Osteoblast (primary cell): ENCODE data around the gene TCF4. TPM values are rescaled to one million over a fixed set of nuclear protein-coding genes. Genes with fewer than 3 reads are reported as not detected.

Source experiments
- DNase-seq: peaks from one replicate; pipeline ENCODE4 v3.0.0; 2011; ENCODE audit warnings: low spot score, mixed read lengths; ENCODE audit not compliant: insufficient read length; ENCODE audit errors: missing footprints
- H2AFZ ChIP-seq: 2 replicates; pipeline ENCODE4 v1.6.0; 2011; ENCODE audit warnings: mild to moderate bottlenecking, low read length
- H3K27ac ChIP-seq: 2 replicates; pipeline ENCODE4 v1.5.1; 2011; ENCODE audit warnings: mild to moderate bottlenecking, low read depth, low read length, moderate library complexity
- H3K27me3 ChIP-seq: 2 replicates; pipeline ENCODE4 v1.6.0; 2012; ENCODE audit warnings: mild to moderate bottlenecking, control low read depth, inconsistent platforms, low read length, moderate library complexity; ENCODE audit not compliant: insufficient read depth
- H3K36me3 ChIP-seq: 2 replicates; pipeline ENCODE4 v1.5.1; 2011; ENCODE audit warnings: mild to moderate bottlenecking, low read length, control low read depth, moderate library complexity; ENCODE audit not compliant: insufficient read depth
- H3K4me1 ChIP-seq: 2 replicates; pipeline ENCODE4 v1.5.1; 2011; ENCODE audit warnings: mild to moderate bottlenecking, low read length, control low read depth, moderate library complexity; ENCODE audit not compliant: insufficient read depth
- H3K4me2 ChIP-seq: 2 replicates; pipeline ENCODE4 v1.6.0; 2011; ENCODE audit warnings: mild to moderate bottlenecking, low read length; ENCODE audit not compliant: insufficient read depth
- H3K4me3 ChIP-seq: fragments of 200-600 bp; sonication (generic); 3 replicates; pipeline ENCODE4 v1.5.1; 2012; ENCODE audit warnings: mild to moderate bottlenecking, low read length, inconsistent platforms; ENCODE audit not compliant: insufficient read depth
- H3K79me2 ChIP-seq: 2 replicates; pipeline ENCODE4 v1.6.0; 2012; ENCODE audit warnings: mild to moderate bottlenecking, low read length, control low read depth, inconsistent platforms; ENCODE audit not compliant: insufficient read depth
- H3K9me3 ChIP-seq: 2 replicates; pipeline ENCODE4 v1.5.1; 2011; ENCODE audit warnings: low read depth, low read length, control low read depth
- H4K20me1 ChIP-seq: 2 replicates; pipeline ENCODE4 v1.6.0; 2012; ENCODE audit warnings: mild to moderate bottlenecking, low read length, control low read depth; ENCODE audit not compliant: insufficient read depth
- total RNA-seq: library from RNA; depleted of rRNA; stranded (reverse); fragments of >200 nt; gene quantifications from 2 replicates; pipeline ENCODE4 v1.2.3, GENCODE V29; 2012
- TF ChIP-seq, protein P1 (sequence below): IDR thresholded peaks from 2 replicates; pipeline ENCODE4 v1.5.1; 2011; ENCODE audit warnings: mild to moderate bottlenecking, low read depth, low read length, moderate library complexity; ENCODE audit errors: extremely low read depth

The TCF4 gene
- total RNA-seq, 1 donor = 87.2 TPM

DNA sequence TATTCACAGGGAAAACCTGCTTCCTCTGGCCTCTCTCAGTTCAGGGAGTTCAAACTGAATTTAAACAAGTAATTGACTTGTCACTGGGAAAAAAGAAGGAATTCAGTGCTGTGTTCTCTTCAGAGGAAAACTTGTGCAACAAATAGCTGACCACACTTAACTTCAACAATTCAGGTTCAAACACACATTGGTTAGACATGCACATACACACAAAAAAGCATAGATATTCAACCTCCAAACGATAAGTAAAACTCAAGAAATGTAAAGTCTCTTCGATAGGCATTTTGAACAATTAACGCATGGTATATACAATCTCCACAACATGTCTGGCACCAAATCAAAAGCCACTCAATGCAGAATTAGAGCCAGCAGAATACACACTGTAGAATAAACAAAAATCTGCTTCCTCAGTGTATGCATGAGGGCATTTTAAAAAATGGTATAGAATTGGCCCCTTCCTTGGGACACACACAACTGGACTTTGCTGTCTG is 269.0 kb downstream of the TCF4 start:
- H3K79me2 ChIP-seq = peaks cover 54% of the 10 kb centered on the region
- H3K4me3 ChIP-seq = peak overlapping the region; percentile 83
- no peaks in the 10 kb centered on the region for H3K27me3 ChIP-seq
- H3K36me3 ChIP-seq = no peaks in the 10 kb centered on the region
- peak overlapping the region; percentile 85 for H3K27ac ChIP-seq
- H2AFZ ChIP-seq = no peak overlapping the region
- H4K20me1 ChIP-seq = no peaks in the 10 kb centered on the region
- H3K4me1 ChIP-seq = peaks cover 50% of the 10 kb centered on the region
- no peaks in the 10 kb centered on the region for H3K9me3 ChIP-seq
- TF ChIP-seq, protein P1, sequence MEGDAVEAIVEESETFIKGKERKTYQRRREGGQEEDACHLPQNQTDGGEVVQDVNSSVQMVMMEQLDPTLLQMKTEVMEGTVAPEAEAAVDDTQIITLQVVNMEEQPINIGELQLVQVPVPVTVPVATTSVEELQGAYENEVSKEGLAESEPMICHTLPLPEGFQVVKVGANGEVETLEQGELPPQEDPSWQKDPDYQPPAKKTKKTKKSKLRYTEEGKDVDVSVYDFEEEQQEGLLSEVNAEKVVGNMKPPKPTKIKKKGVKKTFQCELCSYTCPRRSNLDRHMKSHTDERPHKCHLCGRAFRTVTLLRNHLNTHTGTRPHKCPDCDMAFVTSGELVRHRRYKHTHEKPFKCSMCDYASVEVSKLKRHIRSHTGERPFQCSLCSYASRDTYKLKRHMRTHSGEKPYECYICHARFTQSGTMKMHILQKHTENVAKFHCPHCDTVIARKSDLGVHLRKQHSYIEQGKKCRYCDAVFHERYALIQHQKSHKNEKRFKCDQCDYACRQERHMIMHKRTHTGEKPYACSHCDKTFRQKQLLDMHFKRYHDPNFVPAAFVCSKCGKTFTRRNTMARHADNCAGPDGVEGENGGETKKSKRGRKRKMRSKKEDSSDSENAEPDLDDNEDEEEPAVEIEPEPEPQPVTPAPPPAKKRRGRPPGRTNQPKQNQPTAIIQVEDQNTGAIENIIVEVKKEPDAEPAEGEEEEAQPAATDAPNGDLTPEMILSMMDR = no peak
- H3K4me2 ChIP-seq = peak overlapping the region; percentile 85
- DNase-seq = peak; percentile 37

DNA sequence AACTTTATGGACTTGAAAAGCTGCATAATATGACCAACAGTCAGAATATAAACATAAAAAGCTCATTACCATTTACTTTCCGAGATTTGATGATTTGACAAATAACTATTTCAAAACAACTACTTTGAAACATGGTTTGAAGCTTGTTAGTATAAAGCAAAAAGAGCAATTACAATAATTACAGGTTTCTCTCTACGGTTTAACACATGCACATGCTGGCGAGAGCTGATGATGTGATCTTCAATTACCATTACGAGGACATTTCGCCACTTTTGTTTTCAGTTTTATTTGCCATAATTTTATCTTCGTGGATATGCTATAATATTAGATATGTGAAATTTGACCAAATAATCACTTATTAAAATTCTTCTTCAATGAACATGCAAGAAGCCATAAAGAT is 270.1 kb downstream of the TCF4 start:
- Histone ChIP-seq H4K20me1 (no peaks in the 10 kb centered on the region), H3K4me3 (peak overlapping the region; percentile 52), H3K27ac (peak overlapping the region; percentile 85), H3K9me3 (no peaks in the 10 kb centered on the region), H3K27me3 (no peaks in the 10 kb centered on the region), H3K4me1 (peaks cover 41% of the 10 kb centered on the region), H3K4me2 (peak overlapping the region; percentile 76), H3K79me2 (peaks cover 58% of the 10 kb centered on the region), H2AFZ (peak overlapping the region; percentile 17), H3K36me3 (no peaks in the 10 kb centered on the region)
- DNase-seq = no peak
- TF ChIP-seq, protein P1 = no peak

DNA sequence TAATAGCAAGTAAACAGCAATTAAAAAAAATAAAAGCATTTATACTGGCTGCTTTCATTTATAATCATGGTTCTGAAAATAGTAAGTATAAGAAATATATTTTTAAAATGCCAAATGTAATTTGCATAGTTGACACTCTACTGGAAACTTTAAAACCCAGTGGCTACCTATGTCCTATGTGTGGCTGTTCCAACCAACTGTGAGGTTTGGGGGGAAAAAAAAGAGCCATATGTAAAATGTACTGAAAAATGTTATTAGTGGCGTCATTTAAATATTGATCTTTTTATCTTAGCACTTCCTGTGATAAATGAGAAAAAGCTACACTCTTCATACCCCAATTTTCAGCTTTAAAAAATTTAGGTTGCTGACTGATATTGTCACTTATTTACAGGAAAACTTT is 270.7 kb downstream of the TCF4 start:
- Histone ChIP-seq H3K27me3 (no peaks in the 10 kb centered on the region), H3K27ac (no peak overlapping the region), H3K4me3 (no peak overlapping the region), H3K36me3 (no peaks in the 10 kb centered on the region), H3K4me1 (peaks cover 38% of the 10 kb centered on the region), H3K79me2 (peaks cover 62% of the 10 kb centered on the region), H2AFZ (no peak overlapping the region), H3K4me2 (peak overlapping the region; percentile 76), H4K20me1 (no peaks in the 10 kb centered on the region), H3K9me3 (no peaks in the 10 kb centered on the region)
- TF ChIP-seq, protein P1 = no peak
- DNase-seq = no peak

DNA sequence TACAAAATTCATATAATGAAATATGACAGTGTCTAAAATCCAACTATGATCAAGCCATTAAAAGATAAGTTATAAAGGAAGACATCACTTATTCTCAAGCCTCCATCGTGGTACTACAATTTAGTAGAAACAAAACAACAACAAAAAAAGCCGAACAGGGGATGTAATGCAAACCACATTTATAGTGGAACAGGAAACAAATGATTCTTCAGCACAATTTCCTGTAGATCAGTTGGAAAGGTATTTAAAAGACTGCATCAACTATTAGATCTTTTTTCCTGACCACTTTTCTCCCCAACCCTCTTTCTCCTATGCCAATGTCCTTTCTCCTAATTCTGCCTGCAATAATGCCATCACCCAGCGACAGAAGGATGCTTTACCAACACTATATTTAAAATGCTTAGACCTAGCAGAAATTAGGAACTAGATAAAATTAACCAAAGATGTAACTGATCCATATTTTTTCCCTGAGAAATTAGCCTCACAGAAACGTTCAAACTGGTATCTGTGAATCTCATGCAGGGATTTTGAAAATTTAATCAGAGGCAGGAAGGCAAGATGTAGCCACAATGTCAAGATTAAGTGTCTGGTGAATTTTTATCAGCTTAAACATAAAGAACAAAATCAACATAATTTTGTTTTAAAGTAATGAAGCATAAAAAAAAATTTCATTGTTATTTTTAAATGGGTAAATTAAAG is 271.4 kb downstream of the TCF4 start:
- no peak for DNase-seq
- Histone ChIP-seq H3K4me3 (no peak overlapping the region), H3K9me3 (no peaks in the 10 kb centered on the region), H3K4me1 (peaks cover 38% of the 10 kb centered on the region), H3K27me3 (no peaks in the 10 kb centered on the region), H3K4me2 (peak overlapping the region; percentile 30), H3K79me2 (peaks cover 62% of the 10 kb centered on the region), H2AFZ (no peak overlapping the region), H4K20me1 (no peaks in the 10 kb centered on the region), H3K36me3 (no peaks in the 10 kb centered on the region), H3K27ac (no peak overlapping the region)
- TF ChIP-seq, protein P1 = no peak
